HG02884 (cell line): ENCODE measurements around the gene SACS.
"Not testable (repeated sequence)": the region's sequence is repeated elsewhere in the genome, so short reads cannot be mapped to it uniquely, and the experiment has no call there.

Experiments used
- ATAC-seq: cut with Tn5 transposase; IDR thresholded peaks from one replicate; pipeline ENCODE4 v1.9.1; 2021; ENCODE audit warnings: mild to moderate bottlenecking, moderate library complexity; ENCODE audit not compliant: unreplicated experiment

SACS gene

DNA sequence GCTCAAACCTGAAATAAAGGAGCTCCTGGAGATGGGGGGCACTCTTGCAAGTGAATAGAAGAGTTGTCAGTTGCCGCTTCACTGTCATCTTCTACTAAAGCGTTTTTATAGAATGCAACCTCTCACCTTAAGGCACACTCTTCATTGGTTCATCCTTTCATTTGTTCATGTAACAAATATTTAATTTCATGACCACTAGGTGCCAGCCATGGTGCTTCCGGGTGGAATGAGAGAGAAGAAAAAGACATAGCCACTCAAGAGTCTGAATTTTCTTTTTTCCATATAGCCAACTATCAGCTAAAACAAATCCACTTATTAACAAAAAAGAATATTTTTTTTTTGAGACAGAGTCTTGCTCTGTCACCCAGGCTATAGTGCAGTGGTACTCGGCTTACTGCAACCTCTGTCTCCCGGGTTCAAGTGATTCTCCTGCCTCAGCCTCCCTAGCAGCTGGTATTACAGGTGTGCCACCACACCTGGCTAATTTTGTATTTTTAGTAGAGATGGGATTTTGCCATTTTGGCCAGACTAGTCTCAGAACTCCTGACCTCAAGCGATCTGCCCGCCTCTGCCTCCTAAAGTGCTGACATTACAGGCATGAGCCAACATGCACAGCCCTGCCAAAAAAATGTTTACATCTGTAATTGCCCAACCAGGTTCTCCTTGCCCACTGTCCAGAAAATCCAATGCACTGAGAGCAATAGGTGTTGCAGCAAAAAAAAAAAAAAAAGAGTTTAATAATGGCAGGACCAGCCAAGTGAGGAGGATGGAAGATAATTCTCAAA lies 22.1 kb upstream of the SACS start:
- ATAC-seq: no peak

DNA sequence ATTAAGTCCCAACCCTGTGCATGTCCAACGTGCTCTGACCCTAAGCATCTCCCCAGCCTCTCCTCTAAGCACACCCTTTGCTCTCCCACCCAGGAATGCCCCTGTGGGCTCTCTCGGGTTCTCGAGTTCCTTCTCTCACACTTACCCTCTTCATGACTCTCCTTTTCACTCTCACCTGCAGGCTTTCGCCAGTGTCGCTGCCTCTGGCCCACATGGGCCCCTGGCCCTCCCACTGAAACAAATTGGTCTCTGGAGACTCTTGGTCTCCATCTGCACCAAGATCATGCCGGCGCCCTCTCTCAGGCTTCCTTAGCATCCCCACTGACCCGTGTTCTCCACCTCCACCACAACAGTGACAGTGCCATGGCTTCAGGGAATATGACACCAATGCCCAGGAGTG lies 19.6 kb upstream of the SACS start:
- ATAC-seq: no peak

DNA sequence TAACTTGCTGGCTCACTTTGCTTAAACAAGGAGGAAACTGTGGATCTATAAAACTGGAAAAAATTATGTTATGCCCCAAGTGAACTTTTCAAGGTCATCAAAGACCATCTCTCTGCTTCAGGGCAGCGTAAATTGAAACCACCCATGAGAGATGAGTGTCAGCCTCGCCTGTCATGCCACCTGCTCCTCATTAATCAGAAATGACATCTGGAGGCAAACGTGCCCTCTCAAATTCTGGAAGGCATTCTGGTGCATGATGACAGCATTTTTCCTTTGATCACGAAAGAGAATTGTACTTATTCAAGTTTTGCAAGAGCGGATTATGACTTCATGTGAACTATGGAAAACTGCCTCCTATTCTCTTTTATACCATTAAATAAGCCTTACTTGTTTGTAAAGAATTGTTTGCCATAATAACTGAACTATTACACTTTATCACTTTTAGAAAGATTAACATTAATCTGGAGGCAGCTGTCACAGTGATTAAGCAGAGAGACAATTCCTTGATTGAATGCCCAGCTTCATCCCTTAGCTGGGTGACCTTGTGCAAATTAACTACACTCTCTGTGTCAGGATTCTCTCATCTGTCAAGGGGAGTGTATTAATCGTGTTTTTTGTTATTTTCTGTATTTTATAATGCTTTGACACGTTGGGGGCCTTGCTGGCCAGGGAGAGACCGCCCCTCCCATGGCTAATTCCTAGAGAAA lies 17.0 kb upstream of the SACS start:
- no peak for ATAC-seq

DNA sequence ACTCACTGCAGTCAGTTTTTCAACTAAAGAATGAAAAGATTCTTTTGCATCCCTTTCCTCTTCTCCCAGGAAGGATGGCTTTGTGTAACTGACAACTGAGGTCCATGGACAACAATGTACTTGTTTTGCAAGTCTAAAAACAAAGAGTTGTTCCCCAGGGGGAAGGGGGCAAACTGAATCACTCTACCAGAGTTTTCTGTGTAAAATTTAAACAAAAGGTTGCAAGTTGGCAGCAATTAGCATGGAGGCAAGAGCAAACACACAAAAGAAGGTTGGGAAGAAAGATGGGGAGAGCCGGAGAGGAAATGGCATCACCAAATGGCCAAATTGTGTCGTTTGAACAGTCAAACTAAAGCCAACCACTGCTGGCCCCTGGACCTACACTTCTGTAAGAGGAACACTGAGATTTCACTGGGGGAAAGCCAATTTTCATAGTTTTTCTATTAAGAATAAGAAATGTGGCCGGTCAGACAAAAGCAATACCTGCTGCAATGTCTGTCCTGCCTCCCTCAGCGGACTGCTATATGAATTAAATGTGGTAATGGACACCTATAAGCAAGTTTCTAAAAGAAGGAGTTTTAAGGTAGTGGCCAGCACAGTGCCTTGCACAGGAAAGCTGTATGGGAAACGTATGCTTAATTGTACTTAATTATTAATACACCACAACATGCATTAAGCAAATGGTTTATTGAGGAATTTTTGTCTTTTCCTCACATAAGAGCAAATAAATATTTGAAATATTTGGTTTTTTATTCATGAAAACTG lies 16.1 kb upstream of the SACS start:
- ATAC-seq: no peak

DNA sequence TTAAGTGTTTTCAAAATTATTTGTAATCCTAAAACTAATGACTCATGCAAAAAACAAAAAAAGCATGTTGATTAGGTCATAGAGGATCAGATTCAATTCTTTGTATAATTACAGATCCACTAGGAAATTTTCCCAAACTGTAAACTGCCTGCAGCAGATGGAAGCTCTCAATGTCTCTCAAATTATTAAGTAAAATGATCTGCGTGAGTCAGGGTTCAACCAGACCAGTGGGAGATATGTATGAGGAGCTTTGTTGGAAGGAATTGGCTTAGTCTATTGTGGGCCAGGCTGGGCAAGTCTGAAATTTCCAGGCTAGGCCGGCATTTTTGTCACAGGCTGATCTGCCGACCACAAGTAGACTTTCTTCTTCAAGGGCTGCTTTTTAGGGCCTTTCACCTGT lies 14.4 kb upstream of the SACS start:
- no peak for ATAC-seq

DNA sequence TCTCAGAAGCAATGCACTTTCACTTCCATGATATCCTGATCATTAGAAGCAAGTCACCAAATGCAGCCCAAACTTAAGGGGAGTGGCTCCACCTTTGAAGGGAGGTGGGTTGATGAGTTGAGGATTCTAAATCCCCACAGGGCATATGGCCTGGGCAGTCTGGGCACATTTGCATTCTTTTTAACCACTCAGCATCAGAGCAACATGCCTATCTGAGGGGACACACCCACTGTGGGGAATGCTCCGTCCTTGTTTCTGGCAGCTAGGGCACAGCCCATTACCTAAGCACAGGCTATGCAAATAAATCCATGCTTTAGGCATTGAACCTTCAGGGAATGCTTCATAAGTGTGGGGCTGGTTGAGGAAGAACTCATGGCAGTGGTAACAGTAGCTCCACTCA lies 12.3 kb upstream of the SACS start:
- no peak for ATAC-seq

DNA sequence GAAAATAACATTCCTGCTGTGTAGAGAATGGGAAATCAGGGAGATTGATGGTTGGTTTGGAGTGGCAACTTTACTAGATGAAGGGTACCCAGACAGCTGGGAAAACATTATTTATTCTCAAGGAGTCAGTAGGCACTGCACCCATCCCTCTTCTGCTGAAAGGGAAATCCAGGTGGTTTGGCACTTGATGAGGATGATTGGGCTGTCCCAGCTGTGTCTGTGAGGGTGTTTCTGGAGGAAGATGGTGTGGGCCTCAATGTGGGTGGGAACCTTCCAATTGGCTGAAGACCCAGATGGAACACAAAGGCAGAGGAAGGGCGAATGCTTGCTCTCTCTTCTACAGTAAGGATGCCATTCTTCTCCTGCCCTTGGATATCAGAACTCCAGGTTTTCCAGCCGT lies 10.4 kb upstream of the SACS start:
- ATAC-seq: no peak

DNA sequence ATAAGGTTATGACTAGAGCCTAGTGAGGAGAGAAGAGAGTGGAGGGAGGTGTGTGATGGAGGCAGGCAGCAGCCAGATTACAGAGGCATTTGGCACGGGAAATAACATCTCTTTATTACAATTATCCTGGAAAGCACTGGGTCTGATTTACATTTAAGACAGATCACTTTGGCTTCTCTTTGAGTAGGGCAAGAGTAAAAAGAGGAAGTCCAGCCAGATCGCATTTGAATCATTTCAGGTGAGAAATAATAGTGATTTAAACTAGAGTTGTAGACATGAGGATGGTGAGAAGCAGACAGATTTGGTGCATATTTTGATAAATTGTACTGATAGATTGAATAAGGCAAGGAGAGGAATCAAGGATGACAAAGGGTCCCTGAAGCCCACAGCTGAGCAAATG lies 9.6 kb upstream of the SACS start:
- no peak for ATAC-seq

DNA sequence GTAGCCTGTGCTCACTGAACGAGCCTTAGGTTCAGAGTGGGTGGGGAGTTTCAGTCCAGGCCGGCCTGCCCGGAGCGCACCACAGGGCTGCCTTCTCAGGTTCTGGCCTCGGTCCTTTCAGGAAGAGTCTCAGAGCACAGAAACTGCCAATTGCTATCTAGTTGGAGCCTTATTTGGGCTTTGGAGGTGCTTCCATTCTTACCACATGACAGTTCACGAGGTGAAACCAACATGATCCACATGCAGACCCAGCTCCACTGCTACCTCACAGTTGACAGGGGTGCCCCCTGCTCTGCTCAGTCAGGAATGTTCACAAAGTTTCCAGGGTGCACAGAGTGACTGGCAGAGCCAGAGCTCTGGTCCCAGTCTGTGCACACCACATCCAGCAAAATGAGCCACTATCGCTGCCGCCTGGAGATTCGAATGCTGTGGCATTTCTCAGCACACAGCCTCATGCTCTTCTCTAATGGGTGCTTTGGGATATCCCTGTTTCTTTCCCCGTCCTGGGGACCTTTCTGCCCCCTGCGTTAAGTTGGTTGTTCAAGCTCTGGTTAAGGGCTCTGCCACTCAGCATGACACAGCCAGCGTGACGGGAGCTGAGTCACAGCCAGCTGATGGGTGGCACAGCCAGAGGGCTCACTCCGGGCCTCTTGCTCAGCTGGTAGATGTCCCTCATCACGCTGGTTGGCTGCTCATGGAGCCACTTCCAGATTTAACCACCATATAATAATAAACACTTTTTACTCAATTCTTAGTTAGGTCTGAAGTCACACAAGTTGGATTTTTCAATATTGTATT lies 7.5 kb upstream of the SACS start:
- no peak for ATAC-seq

DNA sequence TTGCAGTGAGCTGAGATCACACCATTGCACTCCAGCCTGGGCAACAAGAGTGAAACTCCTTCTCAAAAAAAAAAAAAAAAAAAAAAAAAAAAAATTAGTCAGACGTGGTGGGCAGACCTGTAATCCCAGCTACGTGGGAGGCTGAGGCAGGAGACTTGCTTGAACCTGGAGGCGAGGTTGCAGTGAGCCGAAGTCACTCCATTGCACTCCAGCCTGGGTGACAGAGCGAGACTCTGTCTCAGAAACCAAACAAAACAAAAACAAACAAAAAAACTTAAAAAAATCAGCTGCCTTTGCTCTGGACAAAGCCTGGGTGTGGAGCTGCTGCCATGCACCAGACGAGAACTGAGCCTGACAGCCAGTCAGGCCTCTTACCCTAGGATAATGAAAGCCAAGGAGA lies 6.8 kb upstream of the SACS start:
- ATAC-seq: not testable (repeated sequence)

DNA sequence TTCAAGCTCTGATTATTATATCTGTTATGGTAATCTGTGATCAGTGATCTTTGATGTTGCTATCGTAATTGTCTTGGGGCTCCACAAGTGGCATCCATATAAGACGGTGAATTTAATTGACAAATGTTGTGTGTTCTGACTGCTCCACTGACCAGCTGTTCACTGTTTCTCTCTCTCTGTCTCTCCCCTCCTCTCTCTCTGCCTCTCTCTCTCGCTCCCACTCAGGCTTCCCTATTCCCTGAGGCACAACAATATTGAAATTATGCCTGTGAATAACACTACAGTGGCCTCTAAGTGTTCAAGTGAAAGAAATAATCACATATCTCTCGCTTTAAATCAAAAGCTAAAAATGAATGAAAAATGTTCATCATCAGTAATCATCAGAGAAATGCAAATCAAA lies 4.4 kb upstream of the SACS start:
- no peak for ATAC-seq

DNA sequence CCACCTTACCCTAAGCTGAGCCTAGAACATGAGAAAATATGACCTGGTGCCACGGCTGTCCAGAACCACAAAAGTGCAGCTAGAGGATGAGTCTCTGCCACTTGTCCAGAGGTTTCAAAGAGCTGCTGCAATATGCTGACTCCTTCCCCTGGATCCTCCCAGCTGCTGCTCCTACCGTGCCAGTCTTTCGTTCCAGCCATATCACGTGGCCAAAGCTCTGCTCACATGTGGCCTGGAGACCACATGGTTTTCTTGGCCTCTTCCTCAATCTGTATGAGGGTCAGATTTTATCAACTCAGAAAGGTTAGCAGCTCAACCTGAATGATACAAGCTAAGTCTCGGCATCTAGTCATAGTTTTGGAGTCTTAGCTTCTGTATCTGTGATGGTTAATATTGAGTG lies 3.2 kb upstream of the SACS start:
- ATAC-seq: no peak

DNA sequence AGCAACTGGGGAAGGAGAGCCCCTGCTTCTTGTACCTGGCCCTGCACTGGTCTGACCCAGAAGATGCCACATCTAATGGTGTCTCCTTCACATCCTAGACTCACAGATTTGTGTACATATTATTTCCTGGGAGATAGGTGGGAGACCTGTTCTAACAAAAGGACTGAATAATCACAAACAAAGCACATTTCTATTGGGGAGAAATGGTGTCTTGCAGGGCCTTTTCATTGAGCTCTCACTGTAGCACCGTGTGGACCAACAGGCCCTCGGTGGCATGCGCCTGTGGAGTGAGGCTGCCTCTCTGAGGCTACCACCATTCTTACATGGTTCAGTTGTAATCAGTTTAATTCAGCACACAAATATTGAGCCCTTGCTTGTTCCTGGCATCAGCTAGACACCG lies 989 bp upstream of the SACS start:
- no peak for ATAC-seq

DNA sequence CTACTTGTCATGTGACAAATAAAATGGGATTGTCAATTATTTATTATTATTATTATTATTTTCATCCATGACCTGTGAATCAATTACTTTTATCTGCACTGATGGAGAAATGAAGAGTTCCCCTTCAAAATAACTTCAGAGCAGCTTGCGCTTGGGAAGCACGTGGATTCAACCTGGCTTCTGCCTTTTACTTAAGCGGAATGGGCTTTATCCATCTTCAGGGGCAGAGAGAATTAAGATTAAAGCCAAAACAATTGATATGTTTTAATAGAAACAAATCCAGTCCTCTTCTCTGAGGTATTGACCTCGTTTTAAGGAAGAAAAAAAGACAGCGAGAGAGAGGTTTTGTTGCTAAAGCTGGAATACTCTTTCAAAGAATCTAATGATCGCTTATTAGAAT lies 876 bp downstream of the SACS start:
- no peak for ATAC-seq

DNA sequence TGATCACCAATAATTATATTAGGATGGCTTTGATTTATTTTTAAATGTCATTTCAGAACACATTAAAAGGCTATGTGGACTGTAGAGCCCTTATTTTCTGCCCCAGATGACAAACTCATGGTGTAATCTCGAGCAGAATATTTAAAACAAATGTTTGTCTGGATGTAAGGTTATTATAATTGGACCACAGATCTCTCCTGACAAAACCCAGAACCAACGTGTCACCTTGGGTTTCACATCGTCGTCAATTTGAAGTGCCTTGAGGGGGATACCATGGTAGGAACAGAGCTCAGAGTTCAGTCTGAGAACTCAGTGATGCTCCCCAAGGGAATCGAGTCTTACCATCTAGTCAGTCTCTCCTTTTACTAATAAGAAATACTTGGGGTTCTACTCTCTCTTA lies 2.8 kb downstream of the SACS start:
- ATAC-seq: no peak

DNA sequence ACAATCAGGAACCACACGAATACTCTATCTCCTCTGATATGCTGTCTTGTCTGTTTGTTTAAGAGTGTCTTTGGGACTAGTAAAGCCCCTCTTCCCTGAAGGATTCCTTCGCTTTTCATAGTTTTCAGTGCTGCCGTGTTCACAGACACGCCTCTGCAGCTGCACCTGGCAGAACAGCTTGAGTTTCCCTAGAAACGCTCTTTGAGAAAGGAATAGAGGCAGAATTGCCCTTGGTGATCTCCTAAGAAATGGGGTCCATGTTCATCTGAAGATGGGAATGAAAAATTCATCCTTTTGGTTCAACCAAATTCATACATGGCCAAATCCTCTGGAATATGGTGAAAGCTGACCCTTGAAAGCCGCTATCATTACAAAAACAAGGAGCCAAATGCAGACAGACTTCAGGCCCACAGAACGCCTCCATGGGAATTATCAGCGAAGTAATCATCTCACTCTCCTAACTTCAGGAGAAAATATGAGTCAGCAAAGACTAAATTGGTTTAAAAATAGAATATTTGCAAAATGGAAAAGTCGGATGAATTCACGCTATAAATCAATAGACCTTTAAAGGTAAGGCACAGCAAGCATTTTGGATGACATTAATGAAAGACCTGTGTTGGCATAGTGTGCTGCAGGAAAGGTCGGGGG lies 5.5 kb downstream of the SACS start:
- ATAC-seq: no peak

DNA sequence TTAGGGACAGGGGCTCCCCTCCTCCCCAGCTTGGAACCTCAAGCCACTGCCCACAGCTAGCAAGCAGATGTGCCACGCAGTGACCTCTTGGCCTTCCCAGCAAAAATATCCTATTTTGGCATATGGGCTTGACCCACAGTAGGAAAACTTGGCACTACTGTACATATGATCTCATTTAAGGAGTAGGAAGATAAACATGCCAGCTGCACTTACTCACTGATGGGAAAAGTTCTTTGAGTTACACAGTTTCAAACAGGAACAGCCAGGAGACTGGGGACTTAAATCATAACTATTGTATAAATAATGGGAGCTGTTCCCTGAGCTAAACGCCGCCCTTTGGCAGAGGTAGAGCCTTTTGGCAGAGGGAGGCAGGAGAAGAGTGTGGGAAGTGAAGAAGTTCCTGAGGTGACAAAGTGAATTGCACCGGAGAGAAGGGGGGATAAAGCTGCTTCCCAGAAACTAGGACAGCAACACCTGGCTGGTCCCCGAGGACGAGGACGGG lies 6.1 kb downstream of the SACS start:
- ATAC-seq: no peak

DNA sequence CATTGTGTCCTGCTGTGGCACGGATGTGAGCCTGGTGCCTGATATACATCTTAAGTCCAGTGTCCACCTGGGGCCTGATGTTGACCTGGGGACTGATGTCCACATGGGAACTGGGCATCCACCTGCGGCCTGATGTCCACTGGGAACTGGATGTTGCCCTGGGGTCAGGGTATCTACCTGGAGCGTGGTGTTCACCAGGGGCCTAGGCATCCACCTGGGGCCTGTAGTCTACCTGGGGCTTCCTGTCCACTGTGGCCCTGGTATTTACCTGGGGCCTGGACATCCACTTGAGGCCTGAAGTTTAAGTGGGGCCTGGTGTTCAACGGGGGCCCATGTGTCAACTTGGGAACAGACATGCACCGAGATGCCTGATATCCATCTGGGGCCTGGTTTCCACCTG lies 11.9 kb downstream of the SACS start:
- ATAC-seq: no peak

DNA sequence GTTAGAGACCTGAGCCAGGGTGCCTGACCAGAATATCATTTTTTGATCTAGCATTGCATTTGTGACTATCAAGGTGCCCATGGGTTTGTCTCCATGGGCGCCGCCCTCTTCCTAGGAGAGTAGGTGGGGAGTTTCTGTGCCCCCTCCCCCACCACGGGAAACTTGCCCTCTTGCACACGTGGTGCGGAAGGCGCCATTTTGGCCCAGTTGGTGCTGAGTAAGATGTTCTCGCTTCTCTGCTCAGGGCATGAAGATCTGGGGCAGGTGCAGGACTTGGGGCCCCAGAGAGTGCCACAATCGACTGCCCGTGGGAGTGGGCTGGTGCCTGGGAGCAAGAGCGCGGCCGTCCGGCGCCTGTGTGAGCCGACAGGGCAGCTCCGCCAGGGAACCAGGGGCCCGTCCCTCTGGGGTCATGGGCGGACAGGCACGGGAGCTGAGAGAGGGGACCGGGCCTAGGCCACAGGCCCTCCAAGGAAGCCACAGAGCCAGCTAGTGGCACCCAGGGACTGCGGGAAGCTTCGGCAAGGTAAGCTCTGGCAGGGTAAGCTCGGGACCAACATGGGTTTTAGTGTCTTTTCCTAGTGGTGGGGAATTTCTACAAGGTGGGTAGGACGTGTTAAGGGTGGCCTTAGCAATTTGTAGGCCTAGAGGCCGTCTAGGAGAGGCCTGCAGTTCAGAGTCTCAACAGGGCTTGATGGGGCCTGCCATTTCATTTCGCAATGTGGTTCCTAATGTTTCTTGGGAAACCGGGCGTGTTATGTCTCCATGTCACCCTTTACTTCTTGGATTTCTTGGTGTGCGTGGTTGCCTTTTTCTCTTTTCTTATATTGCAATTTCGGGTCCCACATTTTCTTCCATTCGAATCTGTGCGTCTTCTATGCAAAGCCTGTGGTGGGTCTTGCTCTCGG lies 14.5 kb downstream of the SACS start:
- no peak for ATAC-seq
